ENCODE data around the gene LGR6.

Gene LGR6

GRCh38 chr1:202228484-202229122, 35.0 kb downstream of the LGR6 start:
- Histone ChIP-seq H3K27me3 (ENCODE audit: insufficient read depth, low read length, poor library complexity, severe bottlenecking) (no peaks in the 10 kb centered on the region), H3F3A (ENCODE audit: low read depth) (no peaks in the 10 kb centered on the region), H2AFZ (ENCODE audit: low read length) (no peak overlapping the region), H3K9me2 (replicated peaks; ENCODE audit: low read depth, low read length) (no peaks in the 10 kb centered on the region), H4K20me1 (ENCODE audit: insufficient read depth, low read length, poor library complexity, severe bottlenecking) (no peaks in the 10 kb centered on the region), H3K79me2 (ENCODE audit: insufficient read depth, low read length) (no peaks in the 10 kb centered on the region), H3K4me1 (ENCODE audit: insufficient read depth, low read length, poor library complexity, severe bottlenecking) (no peaks in the 10 kb centered on the region), H3K4me2 (ENCODE audit: low read depth, low read length, poor library complexity, severe bottlenecking) (no peak overlapping the region), H3K4me3 (ENCODE audit: low read length, poor library complexity, severe bottlenecking) (no peak overlapping the region), H3K9ac (ENCODE audit: low read depth, low read length, poor library complexity, severe bottlenecking) (no peak overlapping the region), H3K9me3 (ENCODE audit: insufficient read depth, low read depth, low read length) (no peaks in the 10 kb centered on the region), H3K36me3 (ENCODE audit: insufficient read depth, low read length) (no peaks in the 10 kb centered on the region)
- TF ChIP-seq EZH2phosphoT487 (IDR thresholded peaks at IDR 0.05; ENCODE audit: borderline replicate concordance) = no peak
- TF ChIP-seq, protein P1, sequence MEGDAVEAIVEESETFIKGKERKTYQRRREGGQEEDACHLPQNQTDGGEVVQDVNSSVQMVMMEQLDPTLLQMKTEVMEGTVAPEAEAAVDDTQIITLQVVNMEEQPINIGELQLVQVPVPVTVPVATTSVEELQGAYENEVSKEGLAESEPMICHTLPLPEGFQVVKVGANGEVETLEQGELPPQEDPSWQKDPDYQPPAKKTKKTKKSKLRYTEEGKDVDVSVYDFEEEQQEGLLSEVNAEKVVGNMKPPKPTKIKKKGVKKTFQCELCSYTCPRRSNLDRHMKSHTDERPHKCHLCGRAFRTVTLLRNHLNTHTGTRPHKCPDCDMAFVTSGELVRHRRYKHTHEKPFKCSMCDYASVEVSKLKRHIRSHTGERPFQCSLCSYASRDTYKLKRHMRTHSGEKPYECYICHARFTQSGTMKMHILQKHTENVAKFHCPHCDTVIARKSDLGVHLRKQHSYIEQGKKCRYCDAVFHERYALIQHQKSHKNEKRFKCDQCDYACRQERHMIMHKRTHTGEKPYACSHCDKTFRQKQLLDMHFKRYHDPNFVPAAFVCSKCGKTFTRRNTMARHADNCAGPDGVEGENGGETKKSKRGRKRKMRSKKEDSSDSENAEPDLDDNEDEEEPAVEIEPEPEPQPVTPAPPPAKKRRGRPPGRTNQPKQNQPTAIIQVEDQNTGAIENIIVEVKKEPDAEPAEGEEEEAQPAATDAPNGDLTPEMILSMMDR (conservative IDR thresholded peaks at IDR 0.05; ENCODE audit: low read length) = no peak

- no peak overlapping the region for H3K9ac ChIP-seq (ENCODE audit: low read depth, low read length, poor library complexity, severe bottlenecking)
- no peaks in the 10 kb centered on the region for H3K27me3 ChIP-seq (ENCODE audit: insufficient read depth, low read length, poor library complexity, severe bottlenecking)
- TF ChIP-seq, protein P1 (conservative IDR thresholded peaks at IDR 0.05; ENCODE audit: low read length) = no peak
- no peak for TF ChIP-seq EZH2phosphoT487 (IDR thresholded peaks at IDR 0.05; ENCODE audit: borderline replicate concordance)
Measured at GRCh38 chr1:202229376-202229775, 35.8 kb downstream of the LGR6 start.

GRCh38 chr1:202230061-202230938, 36.7 kb downstream of the LGR6 start:
- H3K79me2 ChIP-seq (ENCODE audit: insufficient read depth, low read length) = no peaks in the 10 kb centered on the region

More at GRCh38 chr1:202229376-202229775, 35.8 kb downstream of the LGR6 start:
- no peaks in the 10 kb centered on the region for H3K36me3 ChIP-seq (ENCODE audit: insufficient read depth, low read length)
- H3K4me3 ChIP-seq (ENCODE audit: low read length, poor library complexity, severe bottlenecking) = no peak overlapping the region
- H3F3A ChIP-seq (ENCODE audit: low read depth) = no peaks in the 10 kb centered on the region
- H2AFZ ChIP-seq (ENCODE audit: low read length) = no peak overlapping the region
- no peak overlapping the region for H3K4me2 ChIP-seq (ENCODE audit: low read depth, low read length, poor library complexity, severe bottlenecking)
- H4K20me1 ChIP-seq (ENCODE audit: insufficient read depth, low read length, poor library complexity, severe bottlenecking) = no peaks in the 10 kb centered on the region
- H3K9me2 ChIP-seq (replicated peaks; ENCODE audit: low read depth, low read length) = no peaks in the 10 kb centered on the region
- no peaks in the 10 kb centered on the region for H3K9me3 ChIP-seq (ENCODE audit: insufficient read depth, low read depth, low read length)
- H3K4me1 ChIP-seq (ENCODE audit: insufficient read depth, low read length, poor library complexity, severe bottlenecking) = no peaks in the 10 kb centered on the region
- no peaks in the 10 kb centered on the region for H3K79me2 ChIP-seq (ENCODE audit: insufficient read depth, low read length)

More at GRCh38 chr1:202230061-202230938, 36.7 kb downstream of the LGR6 start:
- no peaks in the 10 kb centered on the region for H3K36me3 ChIP-seq (ENCODE audit: insufficient read depth, low read length)
- H3K4me1 ChIP-seq (ENCODE audit: insufficient read depth, low read length, poor library complexity, severe bottlenecking) = no peaks in the 10 kb centered on the region
- no peaks in the 10 kb centered on the region for H3K9me3 ChIP-seq (ENCODE audit: insufficient read depth, low read depth, low read length)
- no peak overlapping the region for H2AFZ ChIP-seq (ENCODE audit: low read length)
- no peaks in the 10 kb centered on the region for H3K27me3 ChIP-seq (ENCODE audit: insufficient read depth, low read length, poor library complexity, severe bottlenecking)
- H3K9ac ChIP-seq (ENCODE audit: low read depth, low read length, poor library complexity, severe bottlenecking) = no peak overlapping the region
- H4K20me1 ChIP-seq (ENCODE audit: insufficient read depth, low read length, poor library complexity, severe bottlenecking) = no peaks in the 10 kb centered on the region
- H3K9me2 ChIP-seq (replicated peaks; ENCODE audit: low read depth, low read length) = no peaks in the 10 kb centered on the region
- H3K4me3 ChIP-seq (ENCODE audit: low read length, poor library complexity, severe bottlenecking) = no peak overlapping the region
- no peak for TF ChIP-seq EZH2phosphoT487 (IDR thresholded peaks at IDR 0.05; ENCODE audit: borderline replicate concordance)
- TF ChIP-seq, protein P1 (conservative IDR thresholded peaks at IDR 0.05; ENCODE audit: low read length) = no peak
- H3K4me2 ChIP-seq (ENCODE audit: low read depth, low read length, poor library complexity, severe bottlenecking) = no peak overlapping the region
- no peaks in the 10 kb centered on the region for H3F3A ChIP-seq (ENCODE audit: low read depth)

All from Loucy (cell line).